ENCODE data around the gene DHX38. TPM values are rescaled to one million over a fixed set of nuclear protein-coding genes. Genes with fewer than 3 reads are reported as not detected.
A peak's percentile ranks its signal among the peaks of the same experiment; 100 is the strongest.

Gene DHX38
- total RNA-seq, 1 donor from 2014 or later: 46.7 TPM

DNA sequence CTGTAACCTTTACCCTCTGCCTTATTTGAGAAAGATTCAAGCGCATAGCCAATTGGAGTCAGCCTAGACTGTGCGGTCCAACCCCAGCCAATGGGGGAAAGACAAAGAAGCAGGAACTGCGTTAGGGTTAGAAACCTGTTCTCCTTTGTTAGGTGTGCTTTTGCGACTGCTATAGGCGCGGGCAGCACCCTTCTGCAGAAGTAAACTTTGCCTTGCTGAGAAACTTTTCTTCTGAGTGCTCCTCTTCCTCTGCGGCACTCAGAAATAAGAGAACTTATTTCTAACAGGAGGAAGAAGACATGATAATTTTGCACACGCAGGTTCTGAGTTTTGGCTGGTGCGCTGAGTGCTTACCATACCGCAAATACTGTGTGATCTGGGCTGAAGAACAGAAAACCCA, 9.2 kb upstream of the DHX38 start:
- no peak for DNase-seq

DNA sequence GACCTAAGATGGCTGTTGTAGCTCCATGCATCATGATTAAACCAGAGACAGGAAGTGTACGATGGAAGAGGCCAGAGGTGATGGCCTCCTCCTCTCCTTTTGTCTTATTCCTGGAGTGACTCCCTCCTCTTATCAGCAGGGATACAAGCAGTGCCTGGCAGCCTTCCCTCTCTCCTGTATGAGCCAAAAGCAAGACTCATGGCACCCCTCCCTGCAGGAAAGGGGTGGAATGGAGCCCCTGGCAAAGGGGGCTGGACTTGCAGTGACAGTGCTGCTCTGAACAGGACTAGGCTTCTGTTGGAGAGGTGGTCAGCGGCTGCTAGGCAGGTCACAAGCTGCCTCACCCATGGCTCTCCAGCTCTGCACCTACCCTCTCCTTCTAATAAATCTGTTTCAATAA, 8.6 kb upstream of the DHX38 start:
- no peak for DNase-seq

DNA sequence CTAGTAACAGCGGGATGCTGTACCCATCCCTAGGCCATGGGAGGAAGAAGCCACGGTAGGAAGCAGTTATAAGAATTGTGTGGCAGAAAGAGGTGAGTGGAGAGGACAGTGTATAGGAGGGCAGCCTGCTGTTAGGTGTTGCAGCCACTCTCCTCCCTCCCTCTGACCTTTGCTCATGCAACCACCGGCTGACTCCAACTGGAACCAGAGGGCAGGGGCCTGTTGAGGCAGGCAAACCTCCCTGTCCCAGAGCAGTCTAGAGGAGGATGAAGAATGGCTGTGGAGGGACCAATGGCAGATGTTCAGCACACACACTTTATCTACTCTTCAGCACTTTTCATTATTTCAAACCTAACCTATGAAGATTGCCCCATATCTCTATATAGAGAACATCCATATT, 2.4 kb upstream of the DHX38 start:
- no peak for DNase-seq

DNA sequence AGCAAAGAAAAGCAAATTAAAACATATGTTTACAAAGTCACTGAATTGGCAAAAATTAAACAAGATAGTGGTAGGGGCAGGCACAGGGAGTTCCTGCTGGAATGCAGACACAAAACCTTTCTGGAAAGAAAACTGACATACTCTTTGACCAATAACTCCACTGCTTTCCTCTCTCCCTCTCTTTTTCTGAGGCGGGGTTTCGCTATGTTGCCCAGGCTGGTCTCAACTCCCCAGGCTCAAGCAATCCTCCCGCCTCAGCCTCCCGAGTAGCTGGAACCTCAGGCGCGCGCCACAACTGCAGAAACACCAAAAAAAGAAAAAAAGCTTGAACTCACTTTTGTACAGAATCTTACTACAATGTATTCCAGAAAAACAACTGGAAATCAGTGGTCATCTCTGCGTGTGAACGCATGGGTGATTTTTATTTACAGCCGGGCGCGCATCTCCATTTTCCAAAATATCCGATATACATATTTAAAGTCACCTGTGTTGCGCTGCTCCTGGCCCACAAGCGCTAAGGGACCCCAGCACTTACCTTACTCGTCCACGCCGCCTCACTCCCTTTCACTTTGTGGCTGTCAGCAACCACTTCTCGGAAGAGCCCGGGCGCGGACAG, 707 bp upstream of the DHX38 start:
- no peak for DNase-seq

DNA sequence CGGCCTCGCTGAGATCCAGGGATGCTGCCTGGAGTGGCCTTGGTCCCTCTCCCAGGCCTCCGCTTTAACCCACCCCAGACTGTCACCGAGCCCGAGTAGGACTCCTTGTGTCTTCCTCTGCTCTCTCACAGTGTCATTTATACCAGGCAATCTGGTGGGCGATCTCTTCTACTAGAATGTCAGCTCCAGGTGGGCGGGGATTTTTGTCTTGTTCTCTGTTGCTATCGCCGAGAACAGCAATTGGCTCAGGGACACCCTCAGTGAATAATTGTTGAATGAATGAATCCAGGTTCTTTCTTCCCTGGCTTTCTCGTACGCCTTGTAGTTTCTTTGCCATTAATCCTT, 591 bp downstream of the DHX38 start:
- no peak for DNase-seq

DNA sequence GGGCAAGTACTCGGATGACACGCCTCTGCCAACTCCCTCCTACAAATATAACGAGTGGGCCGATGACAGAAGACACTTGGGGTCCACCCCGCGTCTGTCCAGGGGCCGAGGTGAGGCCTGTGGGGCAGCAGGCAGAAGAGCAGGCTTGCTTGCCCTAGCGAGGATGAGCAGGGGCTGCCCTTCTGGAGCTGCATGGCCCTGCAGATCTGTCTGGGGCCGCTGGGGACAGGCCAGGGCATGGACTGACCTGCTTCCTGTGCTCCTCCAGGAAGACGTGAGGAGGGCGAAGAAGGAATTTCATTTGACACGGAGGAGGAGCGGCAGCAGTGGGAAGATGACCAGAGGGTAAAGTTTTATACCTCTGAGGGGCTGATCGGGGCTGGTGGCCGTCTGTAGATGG, 5.3 kb downstream of the DHX38 start:
- no peak for DNase-seq

DNA sequence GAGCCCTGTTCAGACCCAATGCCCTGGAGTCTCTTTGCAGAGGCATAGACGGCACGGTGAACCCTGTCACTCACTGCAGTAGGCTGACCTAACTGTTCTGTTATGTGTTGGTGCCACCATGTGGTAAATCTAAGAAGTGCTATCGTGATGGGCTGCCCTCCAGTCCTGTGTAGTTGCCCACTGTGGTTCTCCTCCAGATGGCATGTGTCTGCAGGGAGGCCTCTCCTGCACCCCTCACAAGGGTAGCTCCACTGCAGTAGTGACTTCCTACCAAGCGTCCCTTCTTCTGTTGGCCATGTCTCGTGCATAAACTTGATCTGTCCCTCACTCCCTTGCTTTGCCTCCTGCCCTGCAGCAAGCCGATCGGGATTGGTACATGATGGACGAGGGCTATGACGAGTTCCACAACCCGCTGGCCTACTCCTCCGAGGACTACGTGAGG, 5.8 kb downstream of the DHX38 start:
- DNase-seq: peak; percentile 11

DNA sequence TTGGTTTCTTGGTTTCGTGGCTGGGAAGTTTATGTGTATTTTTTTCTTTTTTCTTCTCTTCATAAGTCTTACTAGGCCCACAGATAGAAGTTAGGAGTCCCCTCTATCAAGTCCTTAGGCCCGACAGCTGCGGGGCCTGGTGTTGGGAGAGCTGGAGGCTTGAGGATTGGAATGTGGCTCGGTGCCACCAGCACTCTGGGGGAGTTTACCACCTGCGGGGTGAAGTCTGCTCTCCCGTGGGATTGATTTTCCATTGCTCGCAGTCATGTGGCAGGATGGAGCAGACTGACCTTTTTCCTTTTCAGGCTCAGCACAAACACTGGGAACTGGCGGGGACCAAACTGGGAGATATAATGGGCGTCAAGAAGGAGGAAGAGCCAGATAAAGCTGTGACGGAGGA, 7.5 kb downstream of the DHX38 start:
- DNase-seq: no peak

DNA sequence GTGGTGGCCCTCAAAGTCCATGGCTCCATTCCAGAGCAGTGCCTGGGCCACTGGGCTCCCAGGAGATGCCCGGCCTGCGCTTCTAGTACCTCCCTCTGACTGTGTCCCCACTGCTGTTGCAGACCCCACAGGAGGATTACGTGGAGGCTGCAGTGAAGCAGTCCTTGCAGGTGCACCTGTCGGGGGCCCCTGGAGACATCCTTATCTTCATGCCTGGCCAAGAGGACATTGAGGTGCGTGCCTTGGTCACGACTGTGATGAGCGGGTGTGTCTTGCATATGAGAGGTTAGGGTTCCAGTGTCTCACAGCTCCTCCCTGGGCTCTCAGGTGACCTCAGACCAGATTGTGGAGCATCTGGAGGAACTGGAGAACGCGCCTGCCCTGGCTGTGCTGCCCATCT, 11.3 kb downstream of the DHX38 start:
- no peak for DNase-seq

DNA sequence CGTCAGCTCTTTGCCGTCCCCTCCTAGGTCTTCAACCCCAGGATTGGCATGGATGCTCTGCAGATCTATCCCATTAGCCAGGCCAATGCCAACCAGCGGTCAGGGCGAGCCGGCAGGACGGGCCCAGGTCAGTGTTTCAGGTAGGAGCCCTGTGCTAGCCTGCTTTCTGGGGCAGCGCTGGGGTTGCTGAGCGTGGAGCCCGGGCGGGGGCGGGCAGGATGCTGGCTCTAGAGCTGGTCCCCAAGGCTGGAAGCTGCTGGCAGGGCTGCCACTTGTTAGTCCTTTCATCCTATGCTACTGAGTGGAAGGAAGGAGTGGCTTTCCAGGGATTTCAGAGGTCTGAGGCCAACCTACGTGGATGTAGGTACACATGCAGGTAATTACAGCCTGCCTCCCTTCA, 12.3 kb downstream of the DHX38 start:
- no peak for DNase-seq

DNA sequence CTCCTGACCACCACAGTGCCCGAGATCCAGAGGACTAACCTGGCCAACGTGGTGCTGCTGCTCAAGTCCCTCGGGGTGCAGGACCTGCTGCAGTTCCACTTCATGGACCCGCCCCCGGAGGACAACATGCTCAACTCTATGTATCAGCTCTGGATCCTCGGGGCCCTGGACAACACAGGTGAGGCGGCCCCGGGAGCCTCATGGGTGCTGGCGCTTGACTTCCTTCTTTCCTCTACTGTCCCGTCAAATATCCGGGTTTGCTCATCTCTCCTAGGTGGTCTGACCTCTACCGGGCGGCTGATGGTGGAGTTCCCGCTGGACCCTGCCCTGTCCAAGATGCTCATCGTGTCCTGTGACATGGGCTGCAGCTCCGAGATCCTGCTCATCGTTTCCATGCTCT, 13.7 kb downstream of the DHX38 start:
- no peak for DNase-seq

DNA sequence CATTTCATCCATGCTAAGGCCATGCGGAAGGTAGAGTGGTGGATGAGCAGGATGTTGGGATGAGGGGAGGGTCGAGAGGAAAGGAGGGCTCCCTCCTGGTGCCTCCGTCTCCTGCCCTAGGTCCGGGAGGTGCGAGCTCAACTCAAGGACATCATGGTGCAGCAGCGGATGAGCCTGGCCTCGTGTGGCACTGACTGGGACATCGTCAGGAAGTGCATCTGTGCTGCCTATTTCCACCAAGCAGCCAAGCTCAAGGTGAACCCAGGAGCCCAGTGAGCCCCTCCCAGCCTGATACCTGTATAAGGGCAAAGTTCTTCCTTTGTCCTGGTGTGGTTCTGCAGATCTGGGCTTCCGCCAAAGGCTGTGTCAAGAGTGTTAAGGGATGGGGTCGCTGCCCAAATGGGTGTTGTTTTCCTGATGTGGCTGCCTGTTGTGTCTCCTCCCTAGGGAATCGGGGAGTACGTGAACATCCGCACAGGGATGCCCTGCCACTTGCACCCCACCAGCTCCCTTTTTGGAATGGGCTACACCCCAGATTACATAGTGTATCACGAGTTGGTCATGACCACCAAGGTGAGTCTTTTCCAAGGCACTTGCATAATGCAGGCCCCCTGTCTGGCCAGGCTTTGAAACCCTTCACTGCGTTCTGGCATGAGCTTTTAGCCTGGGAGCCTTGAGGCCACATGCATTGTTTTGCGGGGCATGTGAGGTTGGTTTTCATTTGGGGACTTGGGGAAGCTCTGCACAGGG, 14.9 kb downstream of the DHX38 start:
- DNase-seq: no peak

DNA sequence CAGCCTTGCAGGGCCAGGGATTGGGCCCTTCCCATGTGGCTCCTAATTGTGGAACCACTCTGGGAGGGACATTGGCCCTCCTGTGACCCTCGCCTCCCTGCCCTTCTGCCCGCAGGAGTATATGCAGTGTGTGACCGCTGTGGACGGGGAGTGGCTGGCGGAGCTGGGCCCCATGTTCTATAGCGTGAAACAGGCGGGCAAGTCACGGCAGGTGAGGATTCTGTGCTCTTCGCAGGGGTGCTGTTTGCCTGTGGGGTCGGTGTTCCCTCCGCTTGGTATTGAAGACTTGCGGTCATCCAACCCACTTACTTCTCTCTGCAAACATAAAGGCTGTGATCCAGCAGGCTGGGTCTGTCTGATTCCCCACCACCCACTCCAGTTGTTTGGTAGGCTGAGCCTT, 15.7 kb downstream of the DHX38 start:
- DNase-seq: no peak

DNA sequence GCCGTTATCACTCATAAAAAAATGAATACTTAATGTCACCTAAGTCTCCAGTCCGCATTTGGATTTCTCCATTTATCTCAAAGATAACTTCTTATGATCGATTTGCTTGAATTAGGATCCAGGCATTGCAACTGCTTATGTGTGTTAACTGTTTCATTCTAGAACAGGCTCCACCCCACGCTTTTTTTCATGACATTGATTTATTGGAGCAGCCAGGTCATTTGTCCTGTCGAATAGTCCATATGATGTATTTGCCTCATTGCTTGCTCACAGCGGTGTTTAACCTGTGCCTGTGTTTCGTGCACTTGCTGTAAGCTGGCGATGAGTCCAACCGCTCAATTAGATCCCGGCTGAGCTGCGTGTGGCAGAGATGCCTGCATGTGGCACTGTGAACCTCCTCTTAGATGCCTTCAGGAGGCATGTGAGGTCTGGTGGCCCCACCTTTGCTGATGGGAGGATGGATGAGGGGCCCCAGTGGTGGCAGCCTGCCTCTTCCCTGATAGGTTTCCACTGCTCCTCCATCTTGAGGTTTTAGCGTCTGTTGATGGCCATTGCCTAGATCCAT, 16.4 kb downstream of the DHX38 start:
- no peak for DNase-seq

DNA sequence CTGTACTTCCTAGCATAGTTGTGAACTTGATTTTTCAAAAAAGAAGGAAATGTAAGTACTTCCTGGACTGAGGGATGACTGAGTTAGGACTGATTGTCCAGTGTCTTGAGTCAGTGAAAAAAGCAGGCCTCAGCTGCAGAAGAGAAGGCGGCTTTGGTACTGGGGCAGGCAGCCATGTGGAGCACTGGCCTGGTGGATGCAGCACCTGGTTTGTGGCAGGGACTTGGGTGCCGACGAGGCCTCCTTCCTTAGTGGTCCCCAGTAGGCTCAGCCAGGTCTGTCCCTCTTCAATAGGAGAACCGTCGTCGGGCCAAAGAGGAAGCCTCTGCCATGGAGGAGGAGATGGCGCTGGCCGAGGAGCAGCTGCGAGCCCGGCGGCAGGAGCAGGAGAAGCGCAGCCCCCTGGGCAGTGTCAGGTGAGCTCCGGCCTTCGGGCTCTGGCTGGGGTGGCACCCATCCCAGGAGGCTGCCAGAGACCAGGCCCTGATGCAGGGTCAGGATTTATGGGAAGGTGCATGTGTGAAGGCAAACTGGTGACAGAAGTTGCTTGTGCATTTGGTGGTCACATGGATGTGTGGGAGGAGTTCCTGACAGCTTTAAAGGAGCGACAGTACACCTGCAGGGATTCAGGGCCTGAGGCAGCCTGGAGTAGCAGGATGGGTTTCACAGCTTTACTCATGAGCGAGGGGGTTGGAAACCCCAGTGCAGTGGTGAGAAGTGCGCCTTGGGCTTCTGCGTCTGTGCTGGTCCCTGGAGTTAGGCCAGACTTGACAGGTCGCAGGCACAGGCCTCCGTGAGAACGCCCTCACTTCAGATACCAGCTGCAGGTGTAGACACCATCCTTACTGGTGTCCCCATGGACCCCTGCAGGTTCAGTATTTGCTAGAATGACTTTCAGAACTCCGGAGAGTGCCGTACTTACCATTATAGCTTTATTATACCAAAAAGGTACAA, 17.3 kb downstream of the DHX38 start:
- DNase-seq: no peak

DNA sequence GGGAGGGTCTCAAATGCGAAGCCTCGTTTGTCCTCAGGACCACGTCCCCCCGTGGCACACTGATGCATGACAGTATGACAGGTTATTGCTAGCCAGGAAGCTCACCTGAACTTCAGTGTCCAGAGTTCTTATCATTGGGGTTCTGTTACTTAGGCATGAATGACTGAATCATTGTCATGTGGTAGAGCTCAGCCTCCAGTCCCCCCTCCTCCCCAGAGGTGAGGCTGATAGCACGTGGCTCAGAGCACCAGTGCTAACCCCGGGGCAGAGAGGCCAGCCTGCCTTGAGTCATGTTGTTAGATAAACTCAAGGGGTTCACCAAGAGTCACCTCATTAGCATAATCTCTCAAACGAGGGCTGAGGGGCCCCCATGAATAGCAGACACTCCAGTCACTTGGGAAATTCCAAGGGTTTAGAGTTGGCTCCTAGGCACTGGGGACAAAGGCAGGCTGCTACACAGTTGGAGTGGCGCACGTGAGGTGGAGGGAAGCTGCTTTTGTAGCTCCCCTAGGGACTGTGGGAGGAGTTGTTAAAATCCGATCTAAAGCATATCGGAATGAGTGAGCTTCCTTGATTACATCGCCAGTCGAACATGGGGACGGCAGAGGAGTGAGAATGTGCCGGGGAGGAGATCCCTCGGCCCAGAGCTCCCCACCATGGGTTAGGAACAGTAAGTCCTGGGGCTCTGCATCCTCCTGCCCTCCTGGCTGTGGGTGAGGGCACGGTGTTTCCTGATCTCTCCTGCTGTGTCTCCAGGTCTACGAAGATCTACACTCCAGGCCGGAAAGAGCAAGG, 18.2 kb downstream of the DHX38 start:
- no peak for DNase-seq

DNA sequence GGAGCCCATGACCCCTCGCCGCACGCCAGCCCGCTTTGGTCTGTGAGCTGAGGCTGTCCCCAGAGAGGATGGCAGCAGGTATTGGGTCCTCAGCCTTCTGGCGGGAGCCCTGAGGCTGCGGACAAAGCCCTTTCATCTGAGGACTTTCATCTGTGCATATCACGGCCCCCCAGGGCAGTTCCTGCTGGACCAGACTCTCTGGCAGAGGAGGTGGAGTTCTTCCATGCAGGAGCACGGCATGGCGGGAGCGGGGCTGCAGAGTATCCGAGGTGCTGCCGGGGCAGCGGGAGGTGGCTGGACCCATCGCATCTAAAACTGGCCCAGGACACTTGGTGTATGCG, 18.8 kb downstream of the DHX38 start:
- no peak for DNase-seq

DNA sequence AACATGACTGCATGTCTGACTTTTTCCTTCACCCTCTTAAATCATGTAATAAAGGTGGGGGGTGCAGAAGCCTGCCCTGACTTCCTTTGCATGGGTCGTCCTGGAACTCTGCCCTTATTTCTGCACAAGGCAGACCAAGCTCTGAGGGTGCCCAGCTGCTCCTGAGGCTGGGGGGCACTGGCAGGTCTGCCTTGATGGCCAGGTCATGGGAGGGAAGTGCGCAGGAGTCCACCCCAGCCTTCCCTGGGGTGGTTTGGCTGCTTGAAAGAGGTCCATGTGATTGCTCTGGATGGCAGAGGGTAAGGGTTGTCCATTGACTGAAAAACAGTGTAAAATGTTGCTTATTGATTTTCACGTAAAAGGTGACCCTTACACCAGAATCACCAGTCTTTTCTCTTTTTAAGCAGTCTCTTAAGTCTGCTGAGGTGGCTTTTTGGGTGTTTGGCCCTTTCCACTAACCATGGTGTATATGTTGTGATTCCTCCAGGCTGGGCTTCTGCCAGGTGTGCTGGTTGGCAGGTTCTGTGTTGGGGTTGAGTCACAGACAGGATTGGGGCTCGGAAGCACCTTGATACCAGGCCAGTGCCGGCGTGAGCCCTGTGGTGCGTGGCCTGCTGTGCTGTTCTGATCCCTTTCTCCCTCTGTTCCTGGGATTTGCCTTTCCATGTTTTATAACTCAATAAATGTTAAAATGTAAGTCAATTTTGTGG, 19.4 kb downstream of the DHX38 start:
- no peak for DNase-seq

DNA sequence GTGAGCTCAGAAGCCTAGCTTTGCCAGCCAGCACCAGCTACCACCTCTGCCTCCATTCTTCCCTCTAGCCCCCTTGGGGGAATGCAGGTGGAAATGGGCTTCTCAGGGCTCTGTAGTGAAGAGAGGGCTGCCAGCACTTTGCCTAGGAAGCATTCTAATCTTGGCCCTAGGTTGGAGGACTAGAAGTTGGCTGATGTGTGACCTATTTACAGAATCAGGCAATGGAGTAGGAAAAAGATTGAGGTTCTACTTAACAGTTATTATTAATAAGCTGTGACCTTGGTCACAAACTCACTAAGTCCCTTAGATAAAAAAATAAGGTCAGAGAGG, 19.9 kb downstream of the DHX38 start:
- DNase-seq: no peak

DNA sequence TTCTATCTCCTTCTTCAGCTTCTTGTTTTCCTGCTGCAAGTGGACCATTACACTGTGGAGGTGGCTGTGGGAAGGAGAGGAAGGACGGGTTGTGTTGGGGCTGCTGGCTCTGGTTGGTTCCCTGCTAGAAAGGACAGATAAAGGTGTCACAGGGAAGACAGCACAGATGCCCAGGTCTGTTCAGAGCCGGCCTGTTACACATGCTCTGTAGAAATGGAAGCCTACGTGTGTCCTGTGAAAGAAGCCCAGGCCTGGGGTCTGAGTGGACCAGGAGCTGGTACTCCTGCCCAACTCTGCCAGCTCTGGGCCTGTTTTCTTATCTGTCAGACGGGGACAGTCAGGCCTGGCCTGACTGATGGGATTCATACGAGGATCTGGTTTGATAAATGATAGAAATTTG, 26.4 kb downstream of the DHX38 start:
- no peak for DNase-seq

DNA sequence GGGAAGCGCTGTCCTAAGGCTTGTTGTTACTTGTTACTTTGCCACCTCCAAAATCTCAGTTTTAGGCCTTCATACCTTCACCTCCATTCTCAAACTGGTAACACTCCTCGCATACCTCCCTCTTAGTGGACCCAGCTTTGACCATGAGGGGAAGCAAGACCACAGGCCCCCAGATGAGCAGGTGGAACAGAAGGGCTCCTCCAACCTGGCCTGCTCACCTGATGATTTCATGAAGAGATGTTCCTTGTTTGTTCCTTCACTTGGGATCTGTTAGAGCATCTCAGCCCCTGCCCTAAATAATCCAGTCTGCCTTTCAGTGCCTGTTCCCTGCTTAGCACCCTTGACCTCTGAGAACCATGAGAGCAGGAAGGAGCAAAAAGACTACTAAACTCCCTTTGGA, 28.7 kb downstream of the DHX38 start:
- no peak for DNase-seq

DNA sequence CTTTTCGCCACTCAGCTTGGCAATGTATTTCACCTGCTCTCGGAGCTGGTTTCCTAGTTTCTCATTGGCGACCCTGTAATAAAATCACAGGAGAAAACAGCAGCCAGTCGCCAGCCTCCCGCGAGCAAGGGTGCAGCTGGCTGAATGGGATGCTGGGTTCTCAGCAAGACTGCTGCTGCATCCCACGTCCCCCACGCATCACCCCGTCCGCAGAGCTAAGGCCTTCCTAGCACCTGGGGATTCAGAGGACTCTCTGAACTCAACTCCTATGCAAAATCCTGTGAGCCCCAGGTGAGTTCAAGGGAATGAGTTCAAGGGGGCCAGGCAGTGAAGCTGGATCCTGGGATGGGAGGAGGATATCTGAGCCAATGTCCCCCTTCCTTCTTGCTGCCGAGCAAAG, 29.3 kb downstream of the DHX38 start:
- DNase-seq: no peak

All from skin of body (tissue), 2 donors.